ENCODE measurements around the gene CFAP210. TPM values are rescaled to one million over a fixed set of nuclear protein-coding genes. Genes with fewer than 3 reads are reported as not detected.

The CFAP210 gene
- polyA plus RNA-seq, 2 of the 4 experiments (the other 2 are of a cell fraction), result 0.31 to 0.35 TPM

- WGBS (ENCODE audit: missing lambda C conversion rate), result 83% methylated on average over 6 of the region's 6 CpGs
- H3K4me3 ChIP-seq, result no peak overlapping the region
- no peak for ATAC-seq
- DNase-seq (ENCODE audit: low read depth in 1 of 2, low spot score in 1 of 2), result no peak
- H3K9me3 ChIP-seq, result no peaks in the 10 kb centered on the region
- peaks cover 16% of the 10 kb centered on the region for H3K4me1 ChIP-seq
- FAIRE-seq, result no peak
- no peak for TF ChIP-seq TP53 (CRISPR knock-in tag; IDR thresholded peaks at IDR 0.05)
- no peak for TF ChIP-seq MYC (IDR thresholded peaks at IDR 0.05; ENCODE audit: borderline replicate concordance, low read length)
- H3K27ac ChIP-seq, result no peak overlapping the region
- no peak overlapping the region for H3K4me2 ChIP-seq
- ChIA-PET CTCF (interaction anchor here (0.9 kb wide), 1 partner anchor 166 kb away, joined by 4 read pairs; no protein-coding TSS in a partner anchor), POLR2A (no interaction called here)
Observed at GRCh38 chr2:169714699-169715098, 20.5 kb upstream of the CFAP210 start.

- ATAC-seq, result no peak
- no peaks in the 10 kb centered on the region for H3K9me3 ChIP-seq
- CTCF ChIA-PET, result interaction anchor here (1.0 kb wide), 1 partner anchor 23 kb away, joined by 3 read pairs; no protein-coding TSS in a partner anchor
- POLR2A ChIA-PET, result no interaction called here
- no peak for FAIRE-seq
- H3K4me2 ChIP-seq, result no peak overlapping the region
- peaks cover 12% of the 10 kb centered on the region for H3K4me1 ChIP-seq
- WGBS (ENCODE audit: missing lambda C conversion rate), result 94% methylated on average over 3 of the region's 3 CpGs
- H3K4me3 ChIP-seq, result no peak overlapping the region
- no peak overlapping the region for H3K27ac ChIP-seq
- DNase-seq (ENCODE audit: low read depth in 1 of 2, low spot score in 1 of 2), result no peak
- TF ChIP-seq ZFP36 (IDR thresholded peaks at IDR 0.05; ENCODE audit: borderline replicate concordance, partially characterized antibody), result no peak
- TF ChIP-seq ZC3H11A (IDR thresholded peaks at IDR 0.05), result no peak
- no peak for TF ChIP-seq FOSB (CRISPR knock-in tag; IDR thresholded peaks at IDR 0.05)
- TF ChIP-seq ELK1 (IDR thresholded peaks at IDR 0.05; ENCODE audit: low read depth, low read length), result no peak
- TF ChIP-seq NFE2L2 (conservative IDR thresholded peaks at IDR 0.05; ENCODE audit: low read length), result no peak
- no peak for TF ChIP-seq CHD4 (IDR thresholded peaks at IDR 0.05; ENCODE audit: borderline replicate concordance)
- TF ChIP-seq E2F6 (IDR thresholded peaks at IDR 0.05; ENCODE audit: borderline replicate concordance, low read depth), result no peak
- TF ChIP-seq FOSL2 (IDR thresholded peaks at IDR 0.05), result no peak
- no peak for TF ChIP-seq FOSL2 (CRISPR knock-in tag; IDR thresholded peaks at IDR 0.05)
- no peak for TF ChIP-seq TP53 (CRISPR knock-in tag; IDR thresholded peaks at IDR 0.05)
- TF ChIP-seq BHLHE40 (IDR thresholded peaks at IDR 0.05; ENCODE audit: low read depth, low read length), result no peak
- no peak for TF ChIP-seq CBX8 (IDR thresholded peaks at IDR 0.05)
- no peak for TF ChIP-seq MYC (IDR thresholded peaks at IDR 0.05; ENCODE audit: borderline replicate concordance, low read length)
- no peak for TF ChIP-seq CTCF (IDR thresholded peaks at IDR 0.05)
- TF ChIP-seq BCL3 (IDR thresholded peaks at IDR 0.05), result no peak
Observed at GRCh38 chr2:169713331-169713730, 19.1 kb upstream of the CFAP210 start.

GRCh38 chr2:169712791-169713227 is 18.6 kb upstream of the CFAP210 start:
- CTCF ChIA-PET, result interaction anchor here (1.0 to 1.6 kb wide), 2 partner anchors 23 to 260 kb away, joined by 3 to 4 read pairs; no protein-coding TSS in a partner anchor

More at GRCh38 chr2:169712791-169713227, 18.6 kb upstream of the CFAP210 start:
- no peak overlapping the region for H3K4me2 ChIP-seq
- TF ChIP-seq EP300 (IDR thresholded peaks at IDR 0.05), result no peak
- no peak for TF ChIP-seq PBX3 (IDR thresholded peaks at IDR 0.05)
- no peak for TF ChIP-seq USF2 (IDR thresholded peaks at IDR 0.05)
- TF ChIP-seq HOXB5 (CRISPR knock-in tag; IDR thresholded peaks at IDR 0.05), result no peak
- TF ChIP-seq TP53 (CRISPR knock-in tag; IDR thresholded peaks at IDR 0.05), result no peak
- no peak for TF ChIP-seq CEBPB (IDR thresholded peaks at IDR 0.05)
- no peak for TF ChIP-seq HMGXB4 (CRISPR knock-in tag; IDR thresholded peaks at IDR 0.05; ENCODE audit: borderline replicate concordance)
- TF ChIP-seq TFCP2L1 (CRISPR knock-in tag; IDR thresholded peaks at IDR 0.05), result no peak
- TF ChIP-seq FOXS1 (CRISPR knock-in tag; IDR thresholded peaks at IDR 0.05), result no peak
- no peak for TF ChIP-seq POLR2A (IDR thresholded peaks at IDR 0.05; ENCODE audit: low read length)
- TF ChIP-seq HOXB13 (CRISPR knock-in tag; IDR thresholded peaks at IDR 0.05; ENCODE audit: low read depth), result no peak
- TF ChIP-seq BCL3 (IDR thresholded peaks at IDR 0.05), result no peak
- ATAC-seq, result no peak
- POLR2A ChIA-PET, result no interaction called here
- no peak for DNase-seq (ENCODE audit: low read depth in 1 of 2, low spot score in 1 of 2)
- peaks cover 12% of the 10 kb centered on the region for H3K4me1 ChIP-seq
- FAIRE-seq, result no peak
- no peaks in the 10 kb centered on the region for H3K9me3 ChIP-seq
- H3K27ac ChIP-seq, result no peak overlapping the region
- 93% methylated on average over 9 of the region's 9 CpGs for WGBS (ENCODE audit: missing lambda C conversion rate)
- H3K4me3 ChIP-seq, result no peak overlapping the region
